COLO668 (cell line): ENCODE measurements around the gene SEMA3C.

Experiments
- DNase-seq: peaks from one replicate; lab custom pipeline; 2025; ENCODE audit not compliant: unreplicated experiment; lab: John Stamatoyannopoulos, UW

Gene SEMA3C

DNA sequence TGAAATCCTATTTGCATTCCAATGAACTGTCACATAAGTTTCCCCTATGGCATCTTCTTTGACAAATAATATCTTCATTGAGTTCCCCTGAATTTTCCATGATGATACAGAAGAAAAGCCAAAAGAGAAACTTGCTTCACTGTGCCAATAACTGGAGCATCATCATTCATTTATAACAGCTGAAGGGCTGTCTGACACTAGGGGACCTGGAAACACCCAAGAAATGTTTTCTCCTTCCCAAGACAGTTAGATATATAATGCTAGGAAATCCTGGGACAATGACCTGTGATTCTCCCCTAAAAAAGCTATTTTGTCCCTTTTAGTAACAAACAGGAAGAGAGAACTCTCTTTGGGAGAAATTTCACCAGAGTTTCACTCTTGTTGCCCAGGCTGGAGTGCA, 133.6 kb downstream of the SEMA3C start:
- DNase-seq: no peak

- no peak for DNase-seq
Measured at GRCh38 chr7:80783678-80784327, 135.0 kb downstream of the SEMA3C start.

GRCh38 chr7:80783186-80783677, 135.6 kb downstream of the SEMA3C start:
- no peak for DNase-seq

- DNase-seq: no peak
Measured at GRCh38 chr7:80781561-80781979, 137.3 kb downstream of the SEMA3C start.

DNA sequence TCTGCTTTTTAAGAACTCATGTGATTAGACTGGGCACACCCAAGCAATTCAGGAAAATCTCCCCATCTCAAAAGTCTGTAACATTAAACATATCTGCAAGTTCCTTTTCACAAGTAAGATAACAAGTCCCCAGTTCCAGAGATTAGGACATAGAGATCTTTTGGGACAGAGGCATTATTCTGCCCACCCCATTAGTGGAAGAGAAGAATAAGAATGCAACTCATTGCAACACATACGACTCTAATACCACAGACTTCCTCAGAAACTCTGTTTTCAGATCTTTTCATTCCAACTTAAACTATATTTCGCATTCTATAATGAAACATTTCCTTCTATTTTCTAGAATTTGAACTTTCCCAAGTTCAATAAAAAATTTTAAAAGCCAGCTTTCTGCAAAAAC, 137.7 kb downstream of the SEMA3C start:
- no peak for DNase-seq

GRCh38 chr7:80779456-80779855, 139.4 kb downstream of the SEMA3C start:
- DNase-seq: no peak

- no peak for DNase-seq
Measured at GRCh38 chr7:80775897-80776296, 143.0 kb downstream of the SEMA3C start.

GRCh38 chr7:80775482-80775881, 143.4 kb downstream of the SEMA3C start:
- DNase-seq: no peak

- DNase-seq: no peak
Measured at GRCh38 chr7:80774843-80775242, 144.0 kb downstream of the SEMA3C start.

GRCh38 chr7:80773787-80774508, 144.9 kb downstream of the SEMA3C start:
- DNase-seq: no peak

DNA sequence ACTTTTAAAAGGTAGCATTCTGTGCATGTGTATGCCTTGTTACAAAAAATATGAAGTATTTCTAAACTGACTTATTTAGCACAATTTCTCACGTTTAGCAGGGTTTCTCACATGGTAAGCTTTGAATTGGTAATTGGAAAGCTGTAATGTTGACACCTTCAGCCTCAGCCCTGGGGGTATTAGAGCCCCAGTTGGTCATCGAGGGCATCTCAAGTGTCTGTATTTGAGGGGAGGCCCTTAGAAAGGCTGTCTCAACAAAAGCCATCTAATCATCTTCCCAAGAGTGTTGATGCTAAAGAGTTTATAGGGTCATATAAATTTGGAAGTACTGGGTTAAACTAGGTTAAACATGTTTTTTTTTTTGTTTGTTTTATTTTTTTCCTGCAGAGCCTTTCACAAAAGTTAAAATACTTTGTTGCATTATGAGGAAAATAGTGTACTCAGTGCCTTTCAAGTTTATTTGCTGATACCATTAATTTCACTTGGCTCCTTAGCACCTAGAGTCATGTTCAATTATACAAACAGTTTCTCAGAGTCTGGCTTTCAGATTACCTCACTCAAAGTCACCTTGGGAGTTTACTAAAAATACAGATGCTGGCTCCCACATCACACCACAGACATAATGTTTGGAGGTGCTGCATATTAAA, 146.4 kb downstream of the SEMA3C start:
- DNase-seq: no peak

- DNase-seq: no peak
Measured at GRCh38 chr7:80771523-80771922, 147.3 kb downstream of the SEMA3C start.

DNA sequence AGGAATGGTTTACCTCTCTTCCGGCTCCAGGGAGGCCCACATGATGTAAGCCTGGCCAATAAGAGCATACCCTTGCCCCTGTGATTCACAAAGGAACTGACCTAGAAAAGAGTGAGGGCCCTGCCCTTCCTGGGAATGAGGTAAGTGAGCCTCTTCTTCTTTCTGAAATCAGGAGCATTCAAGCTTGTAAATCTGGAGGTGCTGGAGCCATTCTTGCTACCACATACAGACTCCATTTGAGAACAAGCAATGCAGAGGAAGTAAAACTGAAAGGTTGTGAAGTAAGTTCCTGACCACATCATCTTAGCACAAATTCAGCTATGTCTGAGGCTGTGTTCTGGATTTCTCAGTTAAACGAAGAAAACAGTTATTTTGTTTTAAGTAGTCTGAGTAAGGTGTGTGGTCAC, 148.2 kb downstream of the SEMA3C start:
- no peak for DNase-seq

DNA sequence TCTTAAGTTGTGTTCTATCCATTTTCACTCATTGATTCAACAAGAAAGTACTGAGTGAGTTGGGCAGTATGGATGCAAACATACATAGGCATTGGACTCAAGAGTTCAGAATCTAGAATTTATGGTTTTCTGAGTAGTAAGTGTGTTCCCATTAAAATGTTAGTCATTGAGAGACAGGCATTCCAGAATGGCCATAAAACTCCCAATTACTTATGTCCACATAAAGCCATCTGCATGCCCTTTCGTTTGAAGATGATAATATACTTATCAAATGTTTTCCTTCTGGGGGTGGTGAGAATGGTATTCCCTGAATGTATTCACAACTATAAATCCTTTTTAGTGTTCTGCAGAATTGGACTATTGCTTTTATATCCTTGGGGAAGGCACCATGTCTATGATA, 148.8 kb downstream of the SEMA3C start:
- no peak for DNase-seq

DNA sequence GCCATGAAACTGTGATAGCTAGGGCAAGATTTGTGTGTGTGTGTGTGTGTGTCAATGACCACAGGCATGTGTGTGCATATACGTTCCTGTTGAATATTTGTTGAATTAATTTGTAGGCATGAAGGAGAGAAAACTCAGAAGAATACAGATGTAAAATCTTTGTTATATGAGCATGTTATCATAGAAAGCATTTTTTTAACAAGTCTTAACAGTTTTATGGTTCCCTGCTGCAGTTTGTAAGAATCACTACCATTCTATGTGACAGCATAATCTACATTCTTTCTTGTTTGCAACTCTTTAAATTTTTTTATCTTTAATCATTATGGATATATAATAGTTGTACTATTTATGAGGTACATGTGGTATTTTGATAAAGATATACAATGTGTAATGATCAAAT, 150.1 kb downstream of the SEMA3C start:
- DNase-seq: no peak

DNA sequence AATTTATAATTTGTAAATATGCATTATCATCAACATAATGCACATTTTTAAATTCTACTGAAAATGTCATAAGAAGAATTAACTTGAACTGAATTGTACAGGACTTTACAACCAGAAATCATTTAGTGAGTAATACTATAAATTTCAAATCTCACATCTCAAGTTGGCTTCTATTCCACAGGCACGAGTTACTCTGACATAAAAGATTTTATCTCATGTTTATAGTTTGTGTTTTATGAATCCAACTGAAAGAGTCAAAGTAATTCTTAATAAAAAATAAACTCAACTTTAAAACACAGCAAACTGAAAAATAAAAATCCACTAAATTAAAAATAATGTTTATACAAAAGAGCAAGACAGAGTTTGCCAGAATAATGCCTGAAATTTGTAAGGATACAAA, 151.2 kb downstream of the SEMA3C start:
- no peak for DNase-seq

GRCh38 chr7:80766724-80767123, 152.1 kb downstream of the SEMA3C start:
- no peak for DNase-seq

DNA sequence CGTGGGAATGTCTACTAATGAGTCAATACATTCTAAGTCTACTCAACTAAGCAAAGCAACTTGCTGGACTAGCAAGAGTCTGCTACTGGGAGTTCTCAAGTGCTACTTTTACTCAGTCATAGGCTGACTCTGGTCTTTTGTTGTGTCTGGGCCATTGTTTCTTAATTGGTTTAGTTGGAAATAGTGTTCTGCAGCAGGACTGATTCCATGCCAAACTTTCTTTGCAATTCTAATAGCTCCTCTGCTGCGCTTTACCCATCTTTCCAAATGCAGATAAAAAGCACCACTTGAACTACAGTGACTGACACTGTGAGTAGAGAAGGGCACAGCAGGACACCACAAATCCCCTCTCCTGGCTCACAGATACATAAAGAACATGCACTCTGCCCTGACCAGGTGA, 154.7 kb downstream of the SEMA3C start:
- no peak for DNase-seq

- no peak for DNase-seq
Measured at GRCh38 chr7:80763704-80764103, 155.1 kb downstream of the SEMA3C start.

DNA sequence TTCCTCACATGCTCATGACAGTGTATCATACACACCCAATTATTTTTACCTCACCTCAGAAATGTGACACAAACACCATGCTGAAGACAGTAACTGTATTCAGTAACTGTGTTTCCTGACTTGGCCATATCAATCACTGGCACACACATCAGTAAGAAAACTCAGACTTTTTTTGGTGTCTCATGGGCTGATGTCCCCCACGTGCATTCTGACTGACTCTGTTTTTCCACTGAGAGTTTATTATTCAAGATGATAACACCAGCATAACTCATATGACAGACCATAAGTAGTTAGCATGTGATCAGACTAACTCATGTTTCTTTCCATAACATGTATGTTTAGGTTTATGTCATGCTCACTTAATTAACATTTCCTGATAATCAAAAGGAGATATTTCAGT, 155.6 kb downstream of the SEMA3C start:
- DNase-seq: no peak

- DNase-seq: no peak
Measured at GRCh38 chr7:80760292-80760691, 158.6 kb downstream of the SEMA3C start.
